Nephron (organoid): ENCODE data around the gene LILRB3.

Experiments used
- H3K27ac Mint-ChIP-seq, 3 experiments: 2 replicates each; pipeline ENCODE4 v1.8.0; 2020; ENCODE audit warnings: mixed read lengths in 3 of 3, mild to moderate bottlenecking in 2 of 3, moderate library complexity in 1 of 3
- H3K27me3 Mint-ChIP-seq: 2 replicates; pipeline ENCODE4 v1.8.0; 2021; ENCODE audit warnings: low read depth, mild to moderate bottlenecking, moderate library complexity, mixed read lengths
- H3K36me3 Mint-ChIP-seq: 2 replicates; pipeline ENCODE4 v1.8.0; 2020; ENCODE audit warnings: low read depth, mixed read lengths
- H3K4me1 Mint-ChIP-seq: 2 replicates; pipeline ENCODE4 v1.8.0; 2020; ENCODE audit warnings: mixed read lengths
- H3K4me3 Mint-ChIP-seq, 3 experiments: 2 replicates each; pipeline ENCODE4 v1.8.0; 2020; ENCODE audit warnings: mild to moderate bottlenecking in 3 of 3, mixed read lengths in 3 of 3, moderate library complexity in 2 of 3
- H3K9me3 Mint-ChIP-seq: 2 replicates; pipeline ENCODE4 v1.8.0; 2020; ENCODE audit warnings: mixed read lengths
- TF ChIP-seq, protein P1 (sequence below), 3 experiments: fragments of 200-600 bp; sonication (generic); IDR thresholded peaks; one replicate each; pipeline ENCODE4 v1.5.0; 2021; ENCODE audit warnings: antibody characterized with exemption in 3 of 3; ENCODE audit not compliant: unreplicated experiment in 3 of 3

The LILRB3 gene

DNA sequence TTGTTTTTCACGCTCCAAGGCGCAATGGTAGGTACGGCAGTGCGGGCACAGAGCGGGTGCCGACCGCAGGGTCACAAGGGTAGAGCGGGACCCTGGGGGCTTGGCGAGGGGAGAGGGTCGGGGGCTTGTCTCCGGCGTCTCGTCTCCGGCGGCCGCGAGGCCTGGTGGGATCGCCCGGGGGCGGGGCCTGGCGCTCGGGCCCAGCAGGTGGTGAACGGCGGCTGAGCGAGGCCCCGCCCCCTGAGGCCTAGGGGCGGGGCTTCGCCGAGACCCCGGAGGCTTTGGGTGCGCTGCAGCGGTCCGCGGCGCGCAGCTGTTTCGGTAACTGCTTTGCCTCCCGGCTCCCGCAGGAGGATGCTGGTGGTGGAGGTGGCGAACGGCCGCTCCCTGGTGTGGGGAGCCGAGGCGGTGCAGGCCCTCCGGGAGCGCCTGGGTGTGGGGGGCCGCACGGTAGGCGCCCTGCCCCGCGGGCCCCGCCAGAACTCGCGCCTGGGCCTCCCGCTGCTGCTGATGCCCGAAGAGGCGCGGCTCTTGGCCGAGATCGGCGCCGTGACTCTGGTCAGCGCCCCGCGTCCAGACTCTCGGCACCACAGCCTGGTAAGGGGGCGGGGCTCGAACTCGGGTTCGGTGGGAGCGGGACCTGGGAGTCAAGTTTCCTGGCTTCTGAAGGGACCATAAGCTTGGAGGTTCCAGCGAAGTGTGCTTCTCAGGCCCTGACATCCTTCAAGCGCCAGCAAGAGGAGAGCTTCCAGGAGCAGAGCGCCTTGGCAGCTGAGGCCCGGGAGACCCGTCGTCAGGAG is 31.6 kb downstream of the LILRB3 start, which contains the start of gene TSEN34:
TSEN34 (plus strand) TSS at position 298 of the 800 bp plus-strand sequence; CDS start at position 355, 57 bp downstream.
- Mint-ChIP-seq H3K27ac (peak within 1 kb of the TSS; percentile 96 to 99 (median 99)), H3K36me3 (peaks cover 42% of the 10 kb centered on the region)
- TF ChIP-seq, protein P1, sequence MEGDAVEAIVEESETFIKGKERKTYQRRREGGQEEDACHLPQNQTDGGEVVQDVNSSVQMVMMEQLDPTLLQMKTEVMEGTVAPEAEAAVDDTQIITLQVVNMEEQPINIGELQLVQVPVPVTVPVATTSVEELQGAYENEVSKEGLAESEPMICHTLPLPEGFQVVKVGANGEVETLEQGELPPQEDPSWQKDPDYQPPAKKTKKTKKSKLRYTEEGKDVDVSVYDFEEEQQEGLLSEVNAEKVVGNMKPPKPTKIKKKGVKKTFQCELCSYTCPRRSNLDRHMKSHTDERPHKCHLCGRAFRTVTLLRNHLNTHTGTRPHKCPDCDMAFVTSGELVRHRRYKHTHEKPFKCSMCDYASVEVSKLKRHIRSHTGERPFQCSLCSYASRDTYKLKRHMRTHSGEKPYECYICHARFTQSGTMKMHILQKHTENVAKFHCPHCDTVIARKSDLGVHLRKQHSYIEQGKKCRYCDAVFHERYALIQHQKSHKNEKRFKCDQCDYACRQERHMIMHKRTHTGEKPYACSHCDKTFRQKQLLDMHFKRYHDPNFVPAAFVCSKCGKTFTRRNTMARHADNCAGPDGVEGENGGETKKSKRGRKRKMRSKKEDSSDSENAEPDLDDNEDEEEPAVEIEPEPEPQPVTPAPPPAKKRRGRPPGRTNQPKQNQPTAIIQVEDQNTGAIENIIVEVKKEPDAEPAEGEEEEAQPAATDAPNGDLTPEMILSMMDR (IDR thresholded peaks at IDR 0.05; ENCODE audit: unreplicated experiment in 3 of 3): no peak

DNA sequence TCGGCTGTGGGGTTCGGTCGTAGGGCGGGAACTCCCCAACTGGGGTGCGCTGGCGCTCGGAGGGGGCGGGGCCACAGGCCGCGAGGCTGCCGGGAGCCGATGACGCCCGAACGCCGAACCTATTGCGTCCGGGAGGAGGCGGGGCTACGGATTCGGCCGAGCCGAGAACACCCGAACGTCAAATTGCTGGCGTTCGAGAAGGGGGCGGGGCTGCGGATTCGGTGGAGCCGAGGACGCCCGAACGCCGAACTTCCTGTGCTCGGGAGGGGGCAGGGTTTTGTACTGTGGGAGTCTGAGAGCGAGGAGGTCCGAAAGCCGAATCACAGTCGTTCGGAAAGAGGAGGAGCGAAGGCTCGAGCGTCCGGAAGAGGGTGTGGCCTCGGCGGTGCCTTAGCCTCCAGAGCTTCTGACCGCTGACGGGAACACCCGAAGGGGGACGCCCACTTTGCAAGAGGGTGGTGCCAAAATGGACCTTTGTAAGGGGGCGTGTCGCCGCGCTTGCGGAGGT is 32.2 kb downstream of the LILRB3 start:
- TF ChIP-seq, protein P1 (IDR thresholded peaks at IDR 0.05; ENCODE audit: unreplicated experiment in 3 of 3): no peak
- H3K27ac Mint-ChIP-seq: peak overlapping the region; percentile 96 to 99 (median 99)
- H3K4me3 Mint-ChIP-seq: peak overlapping the region; percentile 91 to 97 (median 92)
- H3K4me1 Mint-ChIP-seq: peaks cover 26% of the 10 kb centered on the region
- no peaks in the 10 kb centered on the region for H3K9me3 Mint-ChIP-seq
- H3K36me3 Mint-ChIP-seq: peaks cover 39% of the 10 kb centered on the region
- H3K27me3 Mint-ChIP-seq: peaks cover 3% of the 10 kb centered on the region

More for the DNA sequence above, 31.6 kb downstream of the LILRB3 start, which contains the start of gene TSEN34:
- H3K4me1 Mint-ChIP-seq: peaks cover 26% of the 10 kb centered on the region
- no peaks in the 10 kb centered on the region for H3K9me3 Mint-ChIP-seq
- peak within 1 kb of the TSS; percentile 91 to 97 (median 92) for H3K4me3 Mint-ChIP-seq
- H3K27me3 Mint-ChIP-seq: peaks cover 3% of the 10 kb centered on the region

DNA sequence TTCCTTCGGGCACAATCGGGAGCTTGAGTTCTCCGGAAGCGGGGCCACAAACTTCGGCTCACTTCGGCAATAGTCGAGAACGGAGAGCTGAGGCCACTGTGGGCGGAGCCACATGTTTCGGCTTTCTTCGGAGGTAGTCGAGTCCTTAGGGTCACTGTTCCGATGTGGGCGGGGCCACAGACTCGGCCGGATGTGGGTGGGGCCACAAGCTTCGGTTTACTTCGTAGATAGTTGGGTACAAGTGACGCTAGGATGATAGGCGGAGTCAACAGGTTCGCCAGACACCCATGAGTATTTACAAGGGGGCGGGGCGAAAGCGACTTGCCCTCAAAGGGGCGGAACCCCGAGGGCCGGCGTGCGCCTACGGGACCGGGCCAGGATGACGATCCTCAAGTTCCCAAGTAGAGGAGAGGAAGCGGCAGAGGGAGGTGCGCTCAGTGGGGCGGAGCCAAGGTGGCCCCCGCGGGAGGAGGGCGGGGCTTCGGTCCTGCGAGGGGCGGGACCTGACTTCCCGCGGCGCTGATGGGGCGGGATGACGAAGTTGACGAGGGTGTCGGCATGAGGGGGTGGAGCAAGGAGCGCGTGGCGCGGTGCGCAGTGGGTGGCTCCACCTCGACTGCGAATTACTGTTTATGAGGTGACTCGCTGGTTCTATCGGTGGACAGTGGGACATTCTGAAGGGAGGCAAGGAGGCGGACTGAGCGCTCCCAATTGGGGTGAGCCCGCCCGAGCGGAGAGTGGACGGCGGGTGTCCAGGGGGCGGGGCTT is 32.9 kb downstream of the LILRB3 start:
- H3K4me1 Mint-ChIP-seq: peaks cover 26% of the 10 kb centered on the region
- H3K27me3 Mint-ChIP-seq: peaks cover 3% of the 10 kb centered on the region
- no peaks in the 10 kb centered on the region for H3K9me3 Mint-ChIP-seq

DNA sequence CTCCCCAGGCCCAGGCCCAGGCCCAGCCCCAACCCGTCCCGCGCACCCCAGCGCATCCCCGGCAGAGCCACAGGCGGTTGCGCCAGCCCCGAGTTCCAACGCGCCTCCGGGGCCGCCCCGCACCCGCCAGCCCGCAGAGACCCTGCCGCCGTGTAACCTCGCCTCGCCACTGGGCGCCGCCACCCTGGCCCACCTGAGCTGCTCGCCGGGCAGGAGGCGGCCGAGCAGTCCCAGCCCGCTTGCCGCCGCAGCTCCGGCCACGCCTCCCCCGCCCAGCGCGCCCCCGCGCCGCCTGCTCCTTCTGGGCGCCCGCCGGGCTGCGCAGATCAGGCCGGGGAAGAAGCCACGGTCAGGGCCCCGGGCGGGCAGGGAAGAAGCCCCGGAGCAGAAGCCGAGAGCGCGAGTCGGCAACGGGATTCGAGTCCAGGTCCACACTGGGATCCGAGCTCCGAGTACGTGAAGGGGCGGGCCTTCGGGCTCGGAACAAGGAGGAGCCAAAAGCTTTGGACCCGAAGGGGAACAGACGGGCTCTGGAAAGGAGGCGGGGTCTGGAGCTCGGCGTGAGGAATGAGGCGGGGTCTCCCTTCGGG is 33.6 kb downstream of the LILRB3 start, which contains the start of gene MBOAT7:
MBOAT7 (minus strand) TSS at position 436 of the 590 bp plus-strand sequence. CDS start 1,072 bp downstream, outside the sequence.
- H3K9me3 Mint-ChIP-seq: no peaks in the 10 kb centered on the region
- H3K4me1 Mint-ChIP-seq: peaks cover 26% of the 10 kb centered on the region
- TF ChIP-seq, protein P1 (IDR thresholded peaks at IDR 0.05; ENCODE audit: unreplicated experiment in 3 of 3): peak; percentile 21 to 29 (median 28)
- peaks cover 3% of the 10 kb centered on the region for H3K27me3 Mint-ChIP-seq
- H3K4me3 Mint-ChIP-seq: peak within 1 kb of the TSS; percentile 91 to 97 (median 95)
- H3K36me3 Mint-ChIP-seq: peaks cover 33% of the 10 kb centered on the region
- peak within 1 kb of the TSS; percentile 96 to 99 (median 99) for H3K27ac Mint-ChIP-seq

More for the DNA sequence above, 32.9 kb downstream of the LILRB3 start:
- H3K27ac Mint-ChIP-seq: peak overlapping the region; percentile 96 to 99 (median 99)
- TF ChIP-seq, protein P1 (IDR thresholded peaks at IDR 0.05; ENCODE audit: unreplicated experiment in 3 of 3): no peak
- H3K4me3 Mint-ChIP-seq: peak overlapping the region; percentile 91 to 97 (median 92)
- peaks cover 36% of the 10 kb centered on the region for H3K36me3 Mint-ChIP-seq

DNA sequence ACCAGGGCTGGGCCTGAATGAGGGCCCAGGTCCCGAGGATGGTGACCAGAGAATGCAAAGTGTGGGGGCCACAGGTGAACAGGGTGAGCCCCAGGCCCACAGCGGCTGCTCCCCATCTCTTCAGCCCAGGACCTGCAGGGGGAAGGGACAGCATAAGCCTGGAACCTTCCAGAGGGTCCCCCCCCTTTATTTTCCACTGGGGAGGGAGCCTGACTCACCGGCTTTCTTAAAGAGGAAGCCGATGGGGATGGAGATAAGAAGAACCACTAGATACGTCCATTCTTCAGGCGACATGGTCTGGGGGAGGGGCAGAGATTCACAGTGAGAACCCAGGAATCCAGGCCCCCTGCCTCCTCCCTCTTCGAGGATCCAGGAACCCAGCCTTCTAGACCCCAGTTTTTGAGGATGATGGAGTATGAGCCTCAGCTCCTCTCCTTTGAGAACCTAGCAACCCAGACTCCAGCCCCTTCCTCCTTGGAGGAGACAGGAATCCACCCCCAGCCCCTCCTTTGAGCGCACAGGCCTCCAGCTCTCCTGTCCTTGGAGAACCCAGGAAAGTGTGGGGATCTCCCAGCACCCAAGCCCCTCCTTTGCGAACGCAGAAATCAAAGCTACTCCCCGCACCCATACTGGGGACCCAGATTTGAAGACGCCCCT is 34.5 kb downstream of the LILRB3 start:
- TF ChIP-seq, protein P1 (IDR thresholded peaks at IDR 0.05; ENCODE audit: unreplicated experiment in 3 of 3): no peak
- Mint-ChIP-seq H3K36me3 (peaks cover 31% of the 10 kb centered on the region), H3K9me3 (no peaks in the 10 kb centered on the region), H3K27ac (peak overlapping the region; percentile 82 to 93 (median 87)), H3K4me1 (peaks cover 24% of the 10 kb centered on the region), H3K4me3 (peak overlapping the region; percentile 91 to 95 (median 93)), H3K27me3 (peaks cover 3% of the 10 kb centered on the region)
